ENCODE data around the gene CSE1L.

DNA sequence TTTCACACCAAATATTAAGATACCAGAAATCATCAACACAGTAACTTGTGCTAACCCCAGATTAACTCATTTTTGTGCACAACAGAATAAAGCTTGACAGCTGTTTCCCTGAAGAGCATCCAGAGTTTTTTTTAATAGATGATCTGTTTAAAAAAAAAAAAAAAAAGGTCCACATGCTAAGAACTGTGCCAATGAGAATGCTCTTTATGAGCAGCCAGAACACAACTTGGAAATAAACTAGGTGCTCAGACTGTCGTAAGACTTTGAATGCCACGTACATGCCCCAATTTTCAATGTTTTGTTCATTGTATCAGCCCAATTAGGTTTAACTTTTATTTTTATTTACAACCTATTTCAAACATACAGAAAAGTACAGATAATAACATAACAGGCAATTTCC lies 94.7 kb downstream of the CSE1L start:
- TF ChIP-seq, protein P1, sequence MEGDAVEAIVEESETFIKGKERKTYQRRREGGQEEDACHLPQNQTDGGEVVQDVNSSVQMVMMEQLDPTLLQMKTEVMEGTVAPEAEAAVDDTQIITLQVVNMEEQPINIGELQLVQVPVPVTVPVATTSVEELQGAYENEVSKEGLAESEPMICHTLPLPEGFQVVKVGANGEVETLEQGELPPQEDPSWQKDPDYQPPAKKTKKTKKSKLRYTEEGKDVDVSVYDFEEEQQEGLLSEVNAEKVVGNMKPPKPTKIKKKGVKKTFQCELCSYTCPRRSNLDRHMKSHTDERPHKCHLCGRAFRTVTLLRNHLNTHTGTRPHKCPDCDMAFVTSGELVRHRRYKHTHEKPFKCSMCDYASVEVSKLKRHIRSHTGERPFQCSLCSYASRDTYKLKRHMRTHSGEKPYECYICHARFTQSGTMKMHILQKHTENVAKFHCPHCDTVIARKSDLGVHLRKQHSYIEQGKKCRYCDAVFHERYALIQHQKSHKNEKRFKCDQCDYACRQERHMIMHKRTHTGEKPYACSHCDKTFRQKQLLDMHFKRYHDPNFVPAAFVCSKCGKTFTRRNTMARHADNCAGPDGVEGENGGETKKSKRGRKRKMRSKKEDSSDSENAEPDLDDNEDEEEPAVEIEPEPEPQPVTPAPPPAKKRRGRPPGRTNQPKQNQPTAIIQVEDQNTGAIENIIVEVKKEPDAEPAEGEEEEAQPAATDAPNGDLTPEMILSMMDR (conservative IDR thresholded peaks at IDR 0.05; ENCODE audit: low read depth, low read length): no peak
- no peak for TF ChIP-seq EZH2 (IDR thresholded peaks at IDR 0.05; ENCODE audit: borderline replicate concordance, low read depth, low read length, poor library complexity, severe bottlenecking)
